NCI-H446 (cell line): ENCODE measurements around the gene NMNAT3.
A peak's percentile ranks its signal among the peaks of the same experiment; 100 is the strongest.

ENCODE experiments used
- DNase-seq, 2 experiments: peaks; one replicate each; lab custom pipeline; 2025; lab: John Stamatoyannopoulos, UW

The NMNAT3 gene

DNA sequence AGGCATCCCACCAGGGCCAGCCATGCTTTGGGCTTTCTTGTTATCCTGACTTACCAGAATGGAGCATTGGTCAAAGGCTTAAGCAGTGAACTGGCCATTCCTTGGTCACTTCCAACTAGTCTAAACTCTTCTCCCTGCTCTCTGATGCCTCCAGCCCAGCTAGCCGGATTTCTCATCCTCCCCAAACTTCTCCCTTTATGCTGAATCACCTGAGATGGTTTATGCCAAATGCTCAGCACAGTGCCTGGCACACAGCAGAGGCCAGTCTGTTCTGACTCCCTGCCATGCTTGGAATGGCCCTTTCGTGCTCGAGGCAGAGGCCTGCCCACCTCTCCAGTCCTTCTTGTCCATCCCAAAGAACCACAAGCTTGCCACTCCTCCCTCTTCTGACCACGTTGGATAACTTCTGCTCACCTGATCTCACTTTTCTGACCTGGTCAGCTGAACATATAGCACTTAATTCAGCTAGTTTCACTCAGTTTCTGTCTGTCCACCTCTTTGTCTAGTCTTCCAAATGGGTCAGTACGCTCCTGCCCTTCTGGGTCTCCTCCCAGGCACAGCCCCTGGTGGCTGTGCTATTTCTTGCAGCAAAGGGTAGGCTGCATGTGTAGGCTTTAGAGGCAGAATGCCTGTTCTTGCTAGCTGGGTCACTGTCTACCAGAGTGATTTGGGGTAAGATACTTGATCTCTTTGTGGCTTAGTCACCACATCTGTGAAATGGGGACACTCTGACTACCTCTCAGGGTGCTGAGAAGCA, 136.1 kb downstream of the NMNAT3 start:
- no peak for DNase-seq

DNA sequence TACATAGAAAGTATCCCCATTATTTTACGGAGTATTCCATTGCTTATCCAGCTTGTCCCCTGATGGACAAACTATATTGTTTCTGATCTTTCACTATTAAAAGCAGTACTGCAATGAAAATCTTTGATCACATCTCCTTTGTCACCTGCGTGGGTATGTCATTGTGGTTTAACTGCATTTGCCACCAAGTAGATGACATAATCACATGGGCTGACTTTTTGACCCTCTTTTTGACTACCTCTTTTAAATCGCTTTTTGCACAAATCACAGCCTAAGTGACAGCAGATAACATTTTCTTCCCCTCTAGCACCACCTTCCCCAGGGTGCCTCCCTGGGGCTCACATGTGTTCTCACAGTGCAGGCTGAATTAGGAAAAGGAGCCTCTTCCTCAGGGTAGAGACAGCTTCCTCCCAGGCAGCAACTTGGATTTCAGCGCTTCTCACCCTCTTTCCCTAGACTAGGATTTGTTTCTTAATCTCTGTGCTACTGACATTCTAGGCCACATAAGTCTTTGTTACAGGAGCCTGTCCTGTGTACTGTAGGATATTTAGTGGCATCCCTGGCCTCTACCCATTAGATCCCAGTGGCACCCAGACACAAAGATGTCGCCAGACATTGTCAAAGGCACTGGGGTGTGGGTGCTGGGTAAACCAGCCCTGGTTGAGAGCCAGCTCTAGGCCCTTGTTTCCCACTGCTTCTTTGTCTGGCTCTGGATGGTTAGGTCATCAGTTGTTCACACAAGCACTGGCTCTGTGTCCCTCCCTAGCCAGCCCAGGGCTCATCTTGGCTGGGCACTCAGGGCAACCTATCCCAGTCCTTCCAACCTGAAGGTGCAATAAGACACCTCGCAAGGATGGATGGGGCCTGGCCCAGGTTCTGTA, 136.9 kb downstream of the NMNAT3 start:
- no peak for DNase-seq

DNA sequence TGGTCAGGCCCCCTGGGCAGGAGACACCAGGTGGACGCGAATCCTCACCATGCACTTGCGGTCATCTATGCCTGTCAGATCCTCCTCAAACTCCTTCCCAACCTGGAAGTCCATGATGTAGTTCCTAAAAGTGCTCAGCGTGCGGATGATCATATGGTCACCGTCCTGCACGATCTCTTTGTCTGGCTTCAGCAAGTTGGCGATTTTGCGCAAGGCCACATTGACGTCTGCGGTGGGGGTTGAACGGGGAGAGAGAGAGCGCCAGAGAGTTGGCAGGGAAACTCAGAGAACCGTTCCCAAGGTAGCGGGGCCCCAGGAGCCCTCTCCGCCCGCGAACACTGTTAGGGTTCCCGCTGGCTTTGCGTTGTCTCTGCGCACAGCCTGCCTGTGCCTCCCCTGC, 139.0 kb downstream of the NMNAT3 start:
- no peak for DNase-seq

DNA sequence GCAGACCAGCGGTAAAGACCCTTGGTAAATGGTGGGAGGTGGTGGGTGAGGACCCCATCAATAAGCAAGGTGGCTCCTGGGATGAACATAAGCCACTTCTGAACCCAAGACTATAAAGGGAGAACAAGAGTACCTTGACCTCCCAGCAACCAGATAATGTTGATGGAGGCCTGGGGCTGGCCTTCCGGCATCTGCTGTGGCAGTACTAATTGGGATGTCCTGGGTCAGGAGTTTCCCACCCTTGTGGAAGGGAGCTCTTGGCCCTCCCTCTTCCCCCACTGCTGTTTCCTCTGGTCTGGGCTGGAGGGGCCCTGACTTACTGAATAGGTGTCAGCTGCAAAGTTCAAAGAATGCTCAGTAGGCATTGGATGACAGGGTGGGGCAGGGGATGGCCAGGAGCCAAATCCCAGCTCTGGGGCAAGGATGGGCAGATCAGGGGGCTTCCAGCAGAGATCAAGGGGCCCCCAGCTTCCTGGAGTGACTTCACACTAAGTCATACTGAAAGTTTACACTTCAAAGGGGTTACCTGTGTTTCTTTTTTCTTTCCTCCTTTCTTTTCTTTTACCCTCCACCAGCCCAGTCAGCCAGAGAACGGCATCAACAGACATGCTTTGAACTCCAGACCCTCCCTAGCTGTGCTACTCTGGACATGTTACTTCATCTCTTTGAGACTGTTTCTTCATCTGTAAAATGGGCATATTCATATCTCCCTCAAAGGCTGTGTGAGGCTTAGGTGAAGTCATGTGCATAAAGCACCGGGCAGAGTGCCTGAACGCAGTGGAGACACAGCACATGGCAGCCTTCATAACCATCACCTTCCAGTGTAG, 139.8 kb downstream of the NMNAT3 start:
- DNase-seq = no peak

DNA sequence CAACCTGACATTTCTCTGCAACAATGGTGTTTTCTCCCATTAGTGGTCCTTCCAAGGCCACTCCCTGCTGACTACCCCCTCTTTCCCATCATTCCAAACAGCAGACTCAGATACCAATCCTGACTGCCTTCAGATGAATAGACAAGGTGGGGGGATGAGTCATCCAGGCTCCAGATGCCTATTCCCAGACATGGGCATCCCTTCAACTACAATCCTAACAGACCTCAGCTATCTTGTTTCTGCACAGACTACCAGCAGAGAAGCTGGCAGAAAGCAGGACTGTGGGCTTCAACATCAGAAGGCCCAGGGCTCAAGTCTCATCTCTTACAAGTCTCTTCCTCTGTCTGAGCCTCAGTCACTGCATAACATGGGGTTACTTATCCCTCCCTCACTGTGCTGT, 140.4 kb downstream of the NMNAT3 start:
- peak in 1 of 2 experiments; percentile 36 for DNase-seq

DNA sequence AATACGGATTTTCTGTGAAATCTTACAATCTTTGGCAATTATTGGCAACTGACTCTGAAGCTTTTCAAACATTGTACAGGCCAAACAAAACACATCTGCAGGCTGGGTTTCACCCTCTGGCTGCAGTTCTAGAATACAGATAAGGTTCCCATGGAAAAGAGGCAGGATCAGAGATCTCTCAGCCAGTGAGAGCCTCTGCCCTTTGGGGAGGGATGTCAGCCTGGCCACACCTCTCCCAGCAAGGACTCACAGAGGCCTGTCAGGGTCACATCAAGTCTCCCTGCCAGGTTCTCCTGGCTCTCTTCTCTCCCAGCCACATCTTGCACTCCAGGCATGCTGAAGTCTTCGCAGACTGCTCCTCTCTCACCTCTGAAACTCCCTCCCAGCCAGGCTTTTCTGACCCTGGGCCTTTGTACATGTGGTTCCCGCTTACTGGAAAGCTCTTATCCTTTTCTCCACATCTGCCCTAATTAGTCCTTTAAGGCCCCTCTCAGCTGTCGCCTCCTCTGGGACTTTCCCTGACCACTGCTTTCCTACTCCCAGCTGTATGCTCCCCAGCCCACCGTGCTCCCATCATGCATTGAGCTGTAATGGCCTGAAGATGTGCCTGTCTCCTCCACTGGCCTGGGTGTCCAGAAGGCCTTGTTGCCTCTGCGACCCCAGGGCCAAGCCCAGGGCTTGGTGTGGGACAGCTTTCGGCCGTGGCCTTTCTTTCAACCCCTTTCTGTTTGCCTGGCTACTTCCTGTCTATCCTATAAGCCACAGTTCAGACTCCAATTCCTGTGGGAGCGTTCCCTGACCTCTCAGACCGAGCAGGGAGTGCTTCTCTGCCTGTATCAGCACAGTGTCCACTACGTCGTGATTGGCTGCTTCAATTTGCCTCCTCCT, 142.5 kb downstream of the NMNAT3 start:
- DNase-seq = no peak

DNA sequence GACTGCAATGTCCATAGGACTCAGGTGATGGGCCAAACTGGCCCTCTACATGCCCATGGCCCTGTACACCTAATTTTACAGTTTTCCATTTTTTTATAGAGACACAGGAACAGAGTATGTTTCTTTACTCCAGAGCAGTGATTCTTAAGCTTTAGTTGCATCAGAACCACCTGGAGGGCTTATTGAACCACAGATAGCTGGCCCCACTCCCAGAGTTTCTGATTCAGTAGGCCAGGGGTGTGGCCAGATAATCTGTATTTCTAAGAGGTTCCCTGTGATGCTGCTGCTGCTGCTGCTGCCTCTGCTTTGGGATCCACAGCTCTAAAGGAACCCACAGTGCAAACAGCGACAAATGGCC, 143.3 kb downstream of the NMNAT3 start:
- peak; percentile 29 to 74 for DNase-seq

DNA sequence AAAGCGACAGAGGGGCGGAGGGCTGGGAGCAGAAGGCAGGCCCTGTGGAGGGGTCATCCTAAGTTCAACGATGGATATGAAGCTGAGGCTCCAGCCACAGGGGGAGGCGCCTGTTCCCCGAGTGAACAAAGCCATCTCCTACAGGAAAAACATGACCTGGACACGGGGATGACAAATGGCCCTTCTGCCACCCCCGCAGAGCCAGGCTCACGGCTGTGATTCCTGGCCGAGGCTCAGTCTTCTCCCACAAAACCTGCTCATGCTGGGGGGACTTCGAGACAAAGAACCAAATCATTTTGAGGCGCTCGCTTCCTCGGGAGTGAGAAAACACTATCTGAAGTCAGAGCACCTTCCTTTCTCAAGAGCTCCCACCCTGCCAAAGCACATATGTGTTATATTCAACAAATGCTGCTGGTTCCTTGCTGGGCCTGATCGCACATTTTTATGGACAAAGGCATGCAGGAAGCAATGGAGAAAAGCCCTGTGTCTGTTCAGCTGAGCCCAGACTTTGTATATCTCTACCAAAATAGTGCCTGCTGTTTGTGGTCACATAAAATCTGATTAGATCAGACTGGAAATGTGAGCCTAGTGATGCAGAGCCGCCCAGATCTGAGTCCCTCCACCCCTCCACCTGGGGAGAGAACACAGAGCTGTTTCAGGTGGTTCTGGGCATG, 143.9 kb downstream of the NMNAT3 start:
- peak in 1 of 2 experiments; percentile 25 for DNase-seq

DNA sequence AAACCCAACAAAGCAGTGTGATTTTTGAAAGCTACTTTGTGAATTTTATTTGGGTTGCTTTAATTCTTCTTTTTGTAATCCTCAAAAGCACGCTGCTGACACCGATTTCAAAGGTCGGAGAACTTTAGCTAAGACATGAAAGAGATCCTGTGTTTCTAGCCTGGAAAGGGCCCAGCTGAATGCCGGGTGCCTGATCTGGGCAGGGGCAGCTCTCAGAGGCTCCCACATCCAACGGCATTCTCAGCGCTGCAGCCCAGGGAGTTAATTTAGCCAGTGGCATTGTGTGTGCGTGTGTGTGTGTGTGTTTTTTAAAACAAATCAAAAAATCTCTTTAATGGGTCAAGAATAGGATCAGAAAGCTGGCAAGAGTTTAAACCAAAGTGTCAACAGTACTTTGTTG, 144.8 kb downstream of the NMNAT3 start:
- no peak for DNase-seq

DNA sequence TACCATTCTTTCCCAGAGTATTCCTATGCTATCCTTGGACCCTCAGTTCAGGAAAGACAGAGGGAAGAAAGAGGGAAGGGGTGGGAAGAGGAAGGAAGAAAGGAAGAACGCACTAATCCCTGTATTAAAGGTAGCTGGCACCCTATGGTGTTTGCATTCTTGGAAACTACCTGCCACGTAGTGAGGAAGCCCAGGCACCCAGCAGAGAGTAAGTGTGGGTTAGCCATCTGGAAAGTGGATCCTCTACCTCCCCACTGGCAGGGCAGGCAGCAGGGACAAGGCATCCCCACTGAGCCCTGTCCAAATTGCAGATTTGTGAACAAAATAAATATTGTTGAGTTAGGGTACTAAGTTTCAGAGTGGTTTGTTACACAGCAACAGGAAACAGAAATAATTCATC, 147.1 kb downstream of the NMNAT3 start:
- DNase-seq = no peak

DNA sequence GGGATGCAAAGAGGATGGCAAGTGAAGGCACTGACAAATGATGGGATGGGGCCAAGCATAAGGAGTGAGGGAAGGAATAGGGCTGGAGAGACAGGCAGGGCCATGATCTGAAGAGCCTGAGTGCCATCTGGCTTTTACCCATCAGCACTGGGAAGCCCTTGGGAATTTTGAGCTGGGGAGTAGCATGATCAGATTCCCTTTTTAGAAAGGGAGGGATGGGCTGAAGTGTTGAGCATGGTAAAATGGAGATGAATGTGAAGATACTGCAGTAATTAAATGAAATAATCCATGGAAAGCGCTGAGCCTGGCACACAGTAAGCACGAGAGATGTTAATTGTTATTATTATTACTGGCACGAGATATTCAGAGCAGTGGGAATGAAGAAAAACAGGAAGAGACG, 148.1 kb downstream of the NMNAT3 start:
- peak in 1 of 2 experiments; percentile 76 for DNase-seq

DNA sequence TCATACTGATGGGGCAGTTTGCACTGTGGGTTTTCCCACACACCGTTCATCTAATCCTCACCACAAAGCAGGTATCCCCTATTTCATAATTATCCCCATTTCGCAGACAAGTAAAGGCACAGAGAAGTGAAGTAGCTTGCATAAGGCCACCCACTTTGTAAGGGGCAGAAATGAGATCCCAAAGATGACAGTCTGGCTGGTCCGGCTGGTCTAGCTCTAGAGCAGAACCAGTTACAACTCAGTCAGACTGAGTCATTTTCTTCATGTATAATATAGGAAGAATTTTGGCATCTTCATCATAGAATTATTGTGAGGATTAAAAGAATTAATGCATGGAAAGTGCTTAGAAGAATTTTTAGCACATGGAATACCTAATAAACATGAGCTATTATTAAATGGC, 148.8 kb downstream of the NMNAT3 start:
- DNase-seq = no peak

DNA sequence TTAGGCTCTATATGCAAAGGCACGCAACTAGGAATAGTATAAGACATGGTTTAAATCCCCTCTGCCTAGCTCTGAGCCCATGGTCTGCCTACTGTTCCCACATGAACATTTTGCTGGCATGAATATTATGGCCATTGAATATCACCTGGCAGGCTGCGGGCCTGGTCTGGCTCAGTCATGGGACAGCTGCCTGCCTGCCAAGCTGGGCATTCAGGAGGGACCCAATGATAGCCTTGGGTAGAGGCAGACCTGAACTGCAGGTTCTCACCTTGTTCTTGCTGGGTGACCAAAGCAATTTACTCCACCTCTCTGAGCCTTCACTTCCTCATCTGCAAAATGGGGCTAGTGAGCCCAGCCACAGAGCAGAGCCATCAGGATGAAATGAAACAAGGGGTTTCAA, 149.5 kb downstream of the NMNAT3 start:
- DNase-seq = no peak

DNA sequence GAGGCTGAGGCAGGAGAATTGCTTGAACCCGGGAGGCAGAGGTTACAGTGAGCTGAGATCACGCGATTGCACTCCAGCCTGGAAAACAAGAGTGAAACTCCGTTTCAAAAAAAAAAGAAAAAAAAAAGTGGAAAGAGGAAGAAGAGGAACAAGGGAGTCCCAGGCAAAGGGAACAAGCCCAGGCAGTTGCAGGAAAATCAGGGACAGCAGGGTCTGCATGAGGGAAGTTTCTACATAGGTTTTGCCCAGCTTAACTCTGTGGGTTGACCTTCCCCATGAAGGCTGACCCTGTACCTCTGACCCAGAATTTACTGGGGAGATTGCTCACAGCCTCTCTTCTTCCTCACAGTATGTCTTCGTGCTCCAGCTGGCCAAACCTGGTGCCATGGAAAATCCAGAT, 150.5 kb downstream of the NMNAT3 start:
- no peak for DNase-seq

DNA sequence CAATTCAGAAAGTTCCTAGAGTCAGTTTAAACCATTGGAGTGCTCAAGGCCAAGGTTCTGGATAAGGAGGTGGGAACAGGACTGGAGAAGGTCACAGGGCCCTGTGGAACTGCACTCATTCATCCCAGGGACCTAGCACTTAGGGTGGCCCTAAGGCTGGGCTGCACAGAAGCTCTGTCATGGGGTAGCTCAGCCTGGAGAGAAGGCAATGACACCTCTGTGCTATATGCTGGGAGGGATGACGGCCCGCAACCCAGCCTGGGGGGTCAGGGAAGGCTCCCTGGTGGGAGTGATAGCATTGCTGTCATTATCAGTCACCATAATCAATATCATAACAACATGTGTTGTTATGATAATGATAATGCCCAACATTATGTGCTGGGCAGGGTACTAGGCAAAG, 151.6 kb downstream of the NMNAT3 start:
- DNase-seq = no peak

DNA sequence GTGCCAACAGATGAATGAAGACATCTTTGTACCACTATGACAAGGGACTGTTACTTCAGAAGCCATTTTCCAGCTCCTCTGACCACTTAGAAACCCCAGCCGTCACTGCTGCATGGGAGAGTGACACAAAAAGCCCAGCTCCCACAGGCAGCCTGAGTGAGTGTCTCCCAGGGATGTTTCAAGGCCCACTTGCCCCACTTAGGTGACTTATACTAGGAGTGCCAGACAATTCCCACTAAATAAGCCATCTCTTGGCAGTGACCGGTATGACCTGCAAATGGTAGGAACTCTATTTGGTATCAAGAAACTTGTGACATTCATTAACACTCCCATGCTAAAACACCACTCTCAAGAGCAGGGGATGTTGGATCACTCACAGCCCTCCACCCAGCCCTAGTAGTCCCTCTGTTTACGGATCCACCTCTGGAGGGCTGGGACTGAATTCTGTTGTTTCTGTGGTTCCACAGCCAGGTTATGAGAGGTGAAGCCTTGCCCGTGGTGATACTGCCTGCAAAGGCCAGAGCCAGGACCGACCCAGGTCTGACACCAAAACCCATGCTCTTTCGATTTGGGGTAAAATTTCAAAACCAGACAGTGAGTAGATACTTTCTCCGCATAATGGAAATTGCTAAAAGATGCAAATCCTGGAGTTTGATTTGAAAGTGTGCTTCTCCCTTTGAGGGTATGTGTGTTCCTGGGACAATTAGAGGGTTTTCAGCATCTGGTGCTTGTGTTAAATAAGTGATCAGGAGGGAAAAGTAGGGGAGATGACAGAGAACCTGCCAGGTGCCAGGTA, 152.7 kb downstream of the NMNAT3 start:
- no peak for DNase-seq

DNA sequence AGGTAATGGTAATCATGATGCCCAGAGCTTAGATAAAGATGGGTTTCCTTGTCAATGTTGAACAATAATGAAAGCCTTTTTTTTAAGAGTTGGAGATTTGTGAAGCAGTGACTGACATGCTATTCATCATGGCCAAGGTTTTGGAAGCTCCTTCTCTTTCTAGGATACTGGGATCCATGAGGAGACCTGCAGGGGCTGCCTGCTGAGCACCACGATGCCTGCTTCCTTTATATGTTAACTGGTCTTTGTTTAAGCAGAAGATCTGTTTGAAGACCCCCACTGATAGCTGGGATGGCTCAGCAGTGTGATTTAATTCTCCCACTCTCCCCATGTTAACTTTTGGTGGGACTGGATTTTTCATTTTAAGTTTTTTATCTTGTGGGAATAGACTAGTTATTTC, 154.1 kb downstream of the NMNAT3 start:
- DNase-seq = no peak

DNA sequence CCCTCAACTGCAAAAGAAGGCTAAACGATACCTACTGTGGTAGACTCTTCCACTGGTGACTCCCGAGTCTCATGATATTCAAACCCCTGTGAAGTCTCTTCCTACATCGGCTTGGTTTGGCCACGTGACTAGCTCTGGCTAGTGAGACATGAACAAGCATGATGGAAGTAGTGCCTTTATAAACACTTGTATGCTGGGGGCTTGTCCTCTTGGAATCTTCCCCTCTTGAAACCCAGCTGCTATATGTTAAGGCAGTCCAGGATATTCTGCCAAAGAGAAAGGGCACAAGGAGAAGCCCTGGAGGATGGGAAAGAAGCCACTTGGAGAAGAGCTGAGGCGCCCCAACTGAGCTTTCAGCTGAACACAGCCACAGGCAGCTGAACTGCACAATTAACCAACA, 154.6 kb downstream of the NMNAT3 start:
- DNase-seq = no peak

DNA sequence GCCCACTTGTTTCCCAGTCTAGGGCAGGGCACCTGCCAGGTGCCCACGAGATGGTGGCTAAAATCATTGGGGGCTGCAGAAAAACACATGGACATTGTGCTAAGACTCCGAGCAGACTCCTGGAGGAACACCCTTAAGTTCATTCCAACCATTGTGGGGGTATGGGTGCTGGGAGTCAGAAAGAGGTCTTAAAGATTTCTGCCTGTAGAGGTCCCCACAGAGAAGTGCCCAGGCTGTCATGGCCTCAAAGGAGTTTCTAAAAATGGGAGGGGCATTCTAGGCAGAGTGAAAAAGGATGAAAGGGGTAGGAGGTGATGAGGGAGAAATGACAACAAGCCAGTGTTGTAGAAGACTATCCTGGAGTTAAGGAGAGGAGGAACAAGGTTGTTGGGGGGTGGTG, 155.4 kb downstream of the NMNAT3 start:
- no peak for DNase-seq

DNA sequence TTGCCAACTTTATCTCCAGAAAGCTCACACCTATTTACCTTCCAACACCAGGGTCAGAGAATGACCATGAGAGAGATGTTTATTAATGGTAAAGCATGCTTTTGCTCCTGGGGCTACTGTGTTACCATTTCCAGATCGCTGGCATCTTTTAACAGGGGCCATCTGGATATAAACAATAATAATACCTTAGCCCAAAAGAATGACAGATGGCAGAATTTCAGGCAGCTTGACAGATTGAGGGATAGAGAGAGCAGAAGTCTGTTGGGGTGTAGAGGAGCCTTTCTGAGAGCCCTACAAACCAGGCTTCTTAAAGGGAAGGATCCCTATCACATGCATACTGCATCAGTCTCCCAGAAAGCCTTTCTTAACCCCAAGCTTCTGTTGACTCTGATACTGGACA, 156.0 kb downstream of the NMNAT3 start:
- DNase-seq = peak in 1 of 2 experiments; percentile 79
